ENCODE data around the gene NCSTN.
A peak's percentile ranks its signal among the peaks of the same experiment; 100 is the strongest.

Gene NCSTN

GRCh38 chr1:160340866-160341265 is 2.3 kb upstream of the NCSTN start:
- no peak for DNase-seq
- peak overlapping the region in 1 of 2 donors; percentile 46 for H3K4me3 Mint-ChIP-seq
- H3K9me3 Mint-ChIP-seq = no peaks in the 10 kb centered on the region
- peak overlapping the region in 1 of 2 donors; percentile 57 for H3K27ac Mint-ChIP-seq
- peaks cover 34% of the 10 kb centered on the region for H3K4me1 Mint-ChIP-seq
- no peak for ATAC-seq
- H3K27me3 Mint-ChIP-seq = no peaks in the 10 kb centered on the region

GRCh38 chr1:160342526-160342925 is 657 bp upstream of the NCSTN start:
- H3K9me3 Mint-ChIP-seq = no peaks in the 10 kb centered on the region
- ATAC-seq (no peak), DNase-seq (peak in 1 of 2 donors; percentile 10)
- H3K27me3 Mint-ChIP-seq = no peaks in the 10 kb centered on the region
- peak overlapping the region; percentile 98 to 99 for H3K4me3 Mint-ChIP-seq
- H3K27ac Mint-ChIP-seq = peak overlapping the region; percentile 100
- peaks cover 39% of the 10 kb centered on the region for H3K4me1 Mint-ChIP-seq

GRCh38 chr1:160344241-160344640 is 1.1 kb downstream of the NCSTN start:
- H3K27ac Mint-ChIP-seq = peak overlapping the region; percentile 30 to 100
- no peaks in the 10 kb centered on the region for H3K27me3 Mint-ChIP-seq
- no peaks in the 10 kb centered on the region for H3K9me3 Mint-ChIP-seq
- no peak for ATAC-seq
- H3K4me1 Mint-ChIP-seq = peaks cover 40% of the 10 kb centered on the region
- H3K4me3 Mint-ChIP-seq = peak overlapping the region; percentile 98 to 99
- no peak for DNase-seq

GRCh38 chr1:160344936-160345335 is 1.8 kb downstream of the NCSTN start:
- no peak for ATAC-seq
- Mint-ChIP-seq H3K4me1 (peaks cover 36% of the 10 kb centered on the region), H3K27ac (no peak overlapping the region), H3K27me3 (no peaks in the 10 kb centered on the region), H3K4me3 (peak overlapping the region in 1 of 2 donors; percentile 98), H3K9me3 (no peaks in the 10 kb centered on the region)
- DNase-seq = no peak

- DNase-seq (no peak), ATAC-seq (no peak)
- Mint-ChIP-seq H3K27ac (no peak overlapping the region), H3K9me3 (no peaks in the 10 kb centered on the region), H3K4me3 (no peak overlapping the region), H3K27me3 (no peaks in the 10 kb centered on the region), H3K4me1 (peaks cover 28% of the 10 kb centered on the region)
Measured at GRCh38 chr1:160346463-160346862, 3.3 kb downstream of the NCSTN start.

GRCh38 chr1:160346958-160347357 is 3.8 kb downstream of the NCSTN start:
- no peaks in the 10 kb centered on the region for H3K9me3 Mint-ChIP-seq
- no peaks in the 10 kb centered on the region for H3K27me3 Mint-ChIP-seq
- DNase-seq (no peak), ATAC-seq (no peak)
- H3K27ac Mint-ChIP-seq = no peak overlapping the region
- peaks cover 27% of the 10 kb centered on the region for H3K4me1 Mint-ChIP-seq
- H3K4me3 Mint-ChIP-seq = no peak overlapping the region

GRCh38 chr1:160351629-160352028 is 8.4 kb downstream of the NCSTN start:
- H3K27me3 Mint-ChIP-seq = no peaks in the 10 kb centered on the region
- DNase-seq (no peak), ATAC-seq (no peak)
- H3K9me3 Mint-ChIP-seq = no peaks in the 10 kb centered on the region
- no peak overlapping the region for H3K27ac Mint-ChIP-seq
- no peak overlapping the region for H3K4me3 Mint-ChIP-seq
- H3K4me1 Mint-ChIP-seq = peaks cover 11% of the 10 kb centered on the region

GRCh38 chr1:160352555-160352954 is 9.4 kb downstream of the NCSTN start:
- Mint-ChIP-seq H3K27me3 (no peaks in the 10 kb centered on the region), H3K27ac (no peak overlapping the region), H3K4me1 (peaks cover 6% of the 10 kb centered on the region), H3K4me3 (no peak overlapping the region), H3K9me3 (no peaks in the 10 kb centered on the region)
- ATAC-seq (no peak), DNase-seq (no peak)

- no peaks in the 10 kb centered on the region for H3K4me1 Mint-ChIP-seq
- ATAC-seq (no peak), DNase-seq (no peak)
- H3K27me3 Mint-ChIP-seq = no peaks in the 10 kb centered on the region
- H3K4me3 Mint-ChIP-seq = no peak overlapping the region
- no peaks in the 10 kb centered on the region for H3K9me3 Mint-ChIP-seq
- no peak overlapping the region for H3K27ac Mint-ChIP-seq
Measured at GRCh38 chr1:160353223-160353622, 10.0 kb downstream of the NCSTN start.

- Mint-ChIP-seq H3K27me3 (no peaks in the 10 kb centered on the region), H3K27ac (no peak overlapping the region), H3K9me3 (no peaks in the 10 kb centered on the region), H3K4me1 (no peaks in the 10 kb centered on the region), H3K4me3 (no peak overlapping the region)
- ATAC-seq = peak; percentile 63
- DNase-seq = peak in 1 of 2 donors; percentile 9
Measured at GRCh38 chr1:160354388-160354985, 11.3 kb downstream of the NCSTN start.

GRCh38 chr1:160357286-160358002 is 14.3 kb downstream of the NCSTN start:
- Mint-ChIP-seq H3K27ac (peak overlapping the region in 1 of 2 donors; percentile 42), H3K9me3 (no peaks in the 10 kb centered on the region), H3K4me1 (peaks cover 5% of the 10 kb centered on the region), H3K4me3 (no peak overlapping the region), H3K27me3 (no peaks in the 10 kb centered on the region)
- DNase-seq (no peak), ATAC-seq (no peak)

GRCh38 chr1:160358073-160358472 is 14.9 kb downstream of the NCSTN start:
- Mint-ChIP-seq H3K9me3 (no peaks in the 10 kb centered on the region), H3K4me3 (no peak overlapping the region), H3K4me1 (peaks cover 9% of the 10 kb centered on the region), H3K27me3 (no peaks in the 10 kb centered on the region), H3K27ac (peak overlapping the region in 1 of 2 donors; percentile 36)
- ATAC-seq (no peak), DNase-seq (no peak)

GRCh38 chr1:160359559-160360226 is 16.5 kb downstream of the NCSTN start:
- no peak overlapping the region for H3K4me3 Mint-ChIP-seq
- no peak overlapping the region for H3K27ac Mint-ChIP-seq
- peaks cover 9% of the 10 kb centered on the region for H3K4me1 Mint-ChIP-seq
- DNase-seq = no peak
- H3K9me3 Mint-ChIP-seq = no peaks in the 10 kb centered on the region
- no peak for ATAC-seq
- H3K27me3 Mint-ChIP-seq = no peaks in the 10 kb centered on the region

- Mint-ChIP-seq H3K9me3 (no peaks in the 10 kb centered on the region), H3K4me3 (no peak overlapping the region), H3K27me3 (no peaks in the 10 kb centered on the region), H3K27ac (peak overlapping the region in 1 of 2 donors; percentile 16), H3K4me1 (peaks cover 9% of the 10 kb centered on the region)
- ATAC-seq (no peak), DNase-seq (no peak)
Measured at GRCh38 chr1:160360227-160360695, 17.1 kb downstream of the NCSTN start.

- ATAC-seq = no peak
- H3K27me3 Mint-ChIP-seq = no peaks in the 10 kb centered on the region
- no peak overlapping the region for H3K4me3 Mint-ChIP-seq
- DNase-seq = no peak
- H3K9me3 Mint-ChIP-seq = no peaks in the 10 kb centered on the region
- H3K4me1 Mint-ChIP-seq = peaks cover 9% of the 10 kb centered on the region
- H3K27ac Mint-ChIP-seq = peak overlapping the region; percentile 0 to 27
Measured at GRCh38 chr1:160361199-160361598, 18.0 kb downstream of the NCSTN start.

- ATAC-seq = no peak
- H3K9me3 Mint-ChIP-seq = no peaks in the 10 kb centered on the region
- H3K27ac Mint-ChIP-seq = peak overlapping the region; percentile 53 to 85
- H3K4me3 Mint-ChIP-seq = no peak overlapping the region
- H3K4me1 Mint-ChIP-seq = peaks cover 9% of the 10 kb centered on the region
- H3K27me3 Mint-ChIP-seq = no peaks in the 10 kb centered on the region
- no peak for DNase-seq
Measured at GRCh38 chr1:160361814-160362167, 18.6 kb downstream of the NCSTN start.

Measured in stimulated activated naive CD8-positive, alpha-beta T cell treated with anti-CD3 and anti-CD28 coated beads, Interleukin-15, amount 100 ng/mL, for 72 hours (primary cell).